ENCODE measurements around the gene ZBTB40.

Gene ZBTB40

GRCh38 chr1:22457836-22458235 is 6.2 kb downstream of the ZBTB40 start:
- TF ChIP-seq TRIM28 (IDR thresholded peaks at IDR 0.05; ENCODE audit: borderline replicate concordance, low read length), result no peak
- TF ChIP-seq KLF1 (tag by site-specific recombination; IDR thresholded peaks at IDR 0.05), result no peak
- TF ChIP-seq ZBTB17 (tag by site-specific recombination; IDR thresholded peaks at IDR 0.05), result no peak
- no peak for TF ChIP-seq INSM2 (tag by site-specific recombination; IDR thresholded peaks at IDR 0.05)
- Histone ChIP-seq H3K4me1 (ENCODE audit: control insufficient read depth, insufficient read depth, low read length) (0 out of 2 replicates have a peak, but pooled peaks cover 3% of the 10 kb centered on the region), H3K4me3 (ENCODE audit: low read depth, low read length) (no peak overlapping the region), H3K9me3 (ENCODE audit: control insufficient read depth, insufficient read depth, low read depth, low read length) (no peaks in the 10 kb centered on the region), H3K27ac (ENCODE audit: extremely low read depth, low read depth, low read length) (no peak overlapping the region), H3K36me3 (ENCODE audit: control insufficient read depth in 2 of 2, insufficient read depth in 1 of 2, low read length in 2 of 2) (no peaks in the 10 kb centered on the region)
- ChIA-PET POLR2A (no interaction called here), CTCF (interaction anchor here (0.6 kb wide), 1 partner anchor 308 kb away, joined by 5 read pairs; no protein-coding TSS in a partner anchor)

GRCh38 chr1:22461100-22461499 is 9.4 kb downstream of the ZBTB40 start:
- POLR2A ChIA-PET, result no interaction called here
- Histone ChIP-seq H3K9me3 (ENCODE audit: control insufficient read depth, insufficient read depth, low read depth, low read length) (no peaks in the 10 kb centered on the region), H3K36me3 (ENCODE audit: control insufficient read depth in 2 of 2, insufficient read depth in 1 of 2, low read length in 2 of 2) (no peaks in the 10 kb centered on the region), H3K27ac (ENCODE audit: extremely low read depth, low read depth, low read length) (no peak overlapping the region), H3K4me3 (ENCODE audit: low read depth, low read length) (no peak overlapping the region), H3K4me1 (ENCODE audit: control insufficient read depth, insufficient read depth, low read length) (0 out of 2 replicates have a peak, but pooled peaks cover under 1% of the 10 kb centered on the region)
- TF ChIP-seq ZNF791 (tag by site-specific recombination; IDR thresholded peaks at IDR 0.05) (no peak), ZNF623 (tag by site-specific recombination; IDR thresholded peaks at IDR 0.05) (no peak), YY1 (tag by site-specific recombination; IDR thresholded peaks at IDR 0.05) (no peak), ZNF37A (tag by site-specific recombination; IDR thresholded peaks at IDR 0.05) (no peak), ZNF707 (tag by site-specific recombination; IDR thresholded peaks at IDR 0.05) (no peak), ZNF416 (tag by site-specific recombination; IDR thresholded peaks at IDR 0.05) (no peak), ZNF341 (tag by site-specific recombination; IDR thresholded peaks at IDR 0.05; ENCODE audit: low read depth) (no peak), OSR2 (tag by site-specific recombination; IDR thresholded peaks at IDR 0.05) (no peak), ZNF792 (tag by site-specific recombination; IDR thresholded peaks at IDR 0.05) (no peak), ZNF112 (tag by site-specific recombination; IDR thresholded peaks at IDR 0.05) (no peak), KLF7 (tag by site-specific recombination; IDR thresholded peaks at IDR 0.05; ENCODE audit: borderline replicate concordance) (no peak), ZNF280D (tag by site-specific recombination; IDR thresholded peaks at IDR 0.05) (no peak)
- CTCF ChIA-PET, result interaction anchor here (0.6 to 2.0 kb wide), 4 partner anchors 8 to 180 kb away, joined by 3 to 6 read pairs (median 4); no protein-coding TSS in a partner anchor

- CTCF ChIA-PET, result interaction anchor here (1.5 to 2.0 kb wide), 3 partner anchors 9 to 180 kb away, joined by 4 to 6 read pairs (median 5); no protein-coding TSS in a partner anchor
- Histone ChIP-seq H3K27ac (ENCODE audit: extremely low read depth, low read depth, low read length) (no peak overlapping the region), H3K36me3 (ENCODE audit: control insufficient read depth in 2 of 2, insufficient read depth in 1 of 2, low read length in 2 of 2) (no peaks in the 10 kb centered on the region), H3K9me3 (ENCODE audit: control insufficient read depth, insufficient read depth, low read depth, low read length) (no peaks in the 10 kb centered on the region), H3K4me1 (ENCODE audit: control insufficient read depth, insufficient read depth, low read length) (no peaks in the 10 kb centered on the region), H3K4me3 (ENCODE audit: low read depth, low read length) (no peak overlapping the region)
- POLR2A ChIA-PET, result no interaction called here
- no peak for TF ChIP-seq ZBTB6 (tag by site-specific recombination; IDR thresholded peaks at IDR 0.05)
- TF ChIP-seq EGR2 (tag by site-specific recombination; IDR thresholded peaks at IDR 0.05; ENCODE audit: low read depth), result no peak
- no peak for TF ChIP-seq SALL2 (tag by site-specific recombination; IDR thresholded peaks at IDR 0.05; ENCODE audit: borderline replicate concordance)
- TF ChIP-seq ZNF776 (tag by site-specific recombination; IDR thresholded peaks at IDR 0.05; ENCODE audit: borderline replicate concordance), result no peak
- no peak for TF ChIP-seq ZNF121 (tag by site-specific recombination; IDR thresholded peaks at IDR 0.05)
Measured at GRCh38 chr1:22461678-22462527, 10.3 kb downstream of the ZBTB40 start.
